GM12878 (cell line): ENCODE measurements around the gene PASK. TPM values are rescaled to one million over a fixed set of nuclear protein-coding genes. Genes with fewer than 3 reads are reported as not detected.

Experiments used
- ATAC-seq: fragments of 200-7000 bp; cut with Tn5 transposase; 3 replicates; pipeline ENCODE4 v1.9.1; 2020; ENCODE audit warnings: mild to moderate bottlenecking, moderate library complexity
- BruUV-seq: library from RNA; stranded (reverse); fragments of 400-500 nt; replicated peaks from 2 replicates; lab custom pipeline; 2021; lab: Mats Ljungman, UMichigan
- CTCF ChIA-PET: fragments of 300-600 bp; sonication (Branson Sonifier 250); formaldehyde crosslinking; extraction: SDS; loops from one replicate; lab custom pipeline; 2021; ENCODE audit warnings: inconsistent platforms; lab: Yijun Ruan, JAX
- POLR2A ChIA-PET: fragments of 350-600 bp; formaldehyde crosslinking; extraction: SDS; loops from one replicate; lab custom pipeline; 2021; ENCODE audit warnings: inconsistent platforms; lab: Charles Lee
- RAD21 ChIA-PET: fragments of 300-600 bp; sonication (Branson Sonifier 250); formaldehyde crosslinking; loops from one replicate; lab custom pipeline; 2023; ENCODE audit warnings: antibody characterized with exemption; ENCODE audit not compliant: unreplicated experiment; lab: Charles Lee
- SMC1A ChIA-PET: fragments of 300-600 bp; sonication (Branson Sonifier 250); formaldehyde crosslinking; loops from one replicate; lab custom pipeline; 2023; ENCODE audit not compliant: unreplicated experiment, uncharacterized antibody; lab: Charles Lee
- DNase-seq: peaks from one replicate; pipeline ENCODE4 v3.0.0-alpha.2; 2011; ENCODE audit warnings: low read depth, low spot score
- FAIRE-seq: peaks from 3 replicates; lab custom pipeline; 2011; peaks lifted over from hg19 to GRCh38; lab: Jason Lieb, UNC
- H2AFZ ChIP-seq: 2 replicates; pipeline ENCODE4 v1.6.0; 2011; ENCODE audit warnings: low read depth, low read length, control low read depth; ENCODE audit not compliant: control insufficient read depth
- H3K27ac ChIP-seq: 2 replicates; pipeline ENCODE4 v1.5.1; 2011; ENCODE audit warnings: control low read depth; ENCODE audit not compliant: control insufficient read depth, insufficient read depth
- H3K27me3 ChIP-seq, 2 experiments: replicated peaks in 1 of 2; 2 replicates each; pipeline versions ENCODE4 v1.6.0 to v1.6.1; 2011; ENCODE audit warnings: low read length in 1 of 2; ENCODE audit not compliant: control insufficient read depth in 2 of 2, insufficient read depth in 2 of 2
- H3K36me3 ChIP-seq, 2 experiments: 2 replicates each; pipeline ENCODE4 v1.5.1; 2011; ENCODE audit warnings: low read length in 1 of 2; ENCODE audit not compliant: control insufficient read depth in 2 of 2, insufficient read depth in 2 of 2
- H3K4me1 ChIP-seq: 2 replicates; pipeline ENCODE4 v1.6.1; 2011; ENCODE audit warnings: mild to moderate bottlenecking, low read length, moderate library complexity, mixed read lengths; ENCODE audit not compliant: control insufficient read depth, insufficient read depth
- H3K4me2 ChIP-seq: 2 replicates; pipeline ENCODE4 v1.6.0; 2011; ENCODE audit warnings: control low read depth; ENCODE audit not compliant: control insufficient read depth, insufficient read depth
- H3K4me3 ChIP-seq: fragments of 200-600 bp; sonication (generic); 2 replicates; pipeline ENCODE4 v1.5.1; 2016
- H3K79me2 ChIP-seq: 2 replicates; pipeline ENCODE4 v1.6.0; 2011; ENCODE audit warnings: low read length; ENCODE audit not compliant: control insufficient read depth, insufficient read depth
- H3K9ac ChIP-seq: 2 replicates; pipeline ENCODE4 v1.8.0; 2011; ENCODE audit warnings: low read length, control low read depth, mixed read lengths; ENCODE audit not compliant: control insufficient read depth, insufficient read depth
- H3K9me3 ChIP-seq: replicated peaks from 3 replicates; pipeline ENCODE4 v1.5.1; 2011; ENCODE audit warnings: mild to moderate bottlenecking, low read length; ENCODE audit not compliant: control insufficient read depth, insufficient read depth
- H4K20me1 ChIP-seq: 2 replicates; pipeline ENCODE4 v1.6.0; 2011; ENCODE audit not compliant: control insufficient read depth, insufficient read depth
- EZH2 ChIP-seq: IDR thresholded peaks from 2 replicates; pipeline ENCODE4 v1.6.1; 2012; ENCODE audit warnings: low read depth, mild to moderate bottlenecking, control low read depth, inconsistent platforms, low read length, borderline replicate concordance; ENCODE audit not compliant: control insufficient read depth
- HCFC1 ChIP-seq: fragments of 150-350 bp; IDR thresholded peaks from 2 replicates; pipeline ENCODE4 v1.6.1; 2014; ENCODE audit warnings: low read length
- HDAC6 ChIP-seq: fragments of 200-600 bp; sonication (generic); IDR thresholded peaks from one replicate; pipeline ENCODE4 v1.8.0; 2017; ENCODE audit warnings: antibody characterized with exemption; ENCODE audit not compliant: unreplicated experiment
- IRF4 ChIP-seq: IDR thresholded peaks from 2 replicates; pipeline ENCODE4 v1.6.1; 2011; ENCODE audit warnings: low read depth, low read length
- JUND ChIP-seq: IDR thresholded peaks from 2 replicates; pipeline ENCODE4 v1.6.1; 2012; ENCODE audit warnings: low read depth, mild to moderate bottlenecking, low read length, improper control_type of control experiment, moderate library complexity
- KAT2A ChIP-seq: conservative IDR thresholded peaks from 2 replicates; pipeline ENCODE4 v1.6.1; 2011; ENCODE audit warnings: low read depth, low read length; ENCODE audit not compliant: control insufficient read depth
- MEF2B ChIP-seq: fragments of 450-650 bp; IDR thresholded peaks from 2 replicates; pipeline ENCODE4 v1.6.1; 2018; ENCODE audit warnings: mild to moderate bottlenecking, moderate library complexity; ENCODE audit not compliant: partially characterized antibody, poor library complexity, severe bottlenecking
- RAD51 ChIP-seq: fragments of 450-650 bp; IDR thresholded peaks from 2 replicates; pipeline ENCODE4 v1.6.1; 2016; ENCODE audit warnings: moderate library complexity, mild to moderate bottlenecking, inconsistent platforms
- RBBP5 ChIP-seq: fragments of 200-600 bp; sonication (generic); conservative IDR thresholded peaks from 2 replicates; pipeline ENCODE4 v1.6.1; 2016
- SKIL ChIP-seq: fragments of 450-650 bp; IDR thresholded peaks from 2 replicates; pipeline ENCODE4 v1.6.1; 2017; ENCODE audit warnings: mild to moderate bottlenecking, low read depth, inconsistent platforms; ENCODE audit not compliant: poor library complexity, severe bottlenecking
- SMARCA5 ChIP-seq: fragments of 450-650 bp; IDR thresholded peaks from 2 replicates; pipeline ENCODE4 v1.6.1; 2017; ENCODE audit warnings: mild to moderate bottlenecking
- WGBS: methylation state at CpG from one replicate; pipeline ENCODE4 v1.1.6; 2016; ENCODE audit warnings: low lambda C conversion rate; ENCODE audit not compliant: insufficient replicate concordance, insufficient coverage; ENCODE audit errors: missing lambda C conversion rate; 5-methylcytosine and 5-hydroxymethylcytosine counted together
- in situ Hi-C: fragments of 300-500 bp; cut with MboI; formaldehyde crosslinking; loops from 9 replicates; pipeline ENCODE4 v1.14.3; 2018; ENCODE audit warnings: mixed read lengths
- intact Hi-C: fragments of 100-400 bp; cut with micrococcal nuclease; formaldehyde crosslinking; loops from one replicate; pipeline ENCODE4 v1.14.2; 2022; ENCODE audit not compliant: unreplicated experiment
- polyA plus RNA-seq, 11 experiments: library from polyadenylated mRNA; depleted of rRNA in 4 of 11; unstranded in 6 of 11; stranded (reverse) in 5 of 11; fragments of >200 nt; fragmentation: Nextera tagmentation in 4 of 11; fragmentation: Illumina TruSeq in 1 of 11; extraction: Ambion mirVana in 4 of 11; extraction: Trizol in 1 of 11; gene quantifications; 1 replicate in 1 of 11; 2 replicates in 10 of 11; pipeline versions ENCODE4 v1.2.1 to v1.2.3, GENCODE V29; 2011 to 2016; ENCODE audit warnings: inconsistent platforms in 2 of 11, missing spikeins in 2 of 11, low read depth in 1 of 11
- total RNA-seq, 4 experiments: library from RNA; depleted of rRNA in 3 of 4; stranded (reverse); fragments of >200 nt in 3 of 4; fragmentation: Illumina TruSeq in 1 of 4; extraction: Trizol in 1 of 4; gene quantifications; 2 replicates each; pipeline versions ENCODE4 v1.2.1 to v1.2.3, GENCODE V29; 2013 to 2021

The PASK gene
- total and polyA plus RNA-seq, 10 of the 15 experiments (the other 5 are each of a cell fraction or from before 2014, with no cell fraction given) = 9.6 to 62.2 (median 28.5) TPM

- BruUV-seq = no TSS peak
- no peaks in the 10 kb centered on the region for H3K27me3 ChIP-seq
- RAD21 ChIA-PET = interaction anchor here (0.7 kb wide), 1 partner anchor 170 kb away, joined by 3 read pairs; no protein-coding TSS in a partner anchor
- TF ChIP-seq IRF4 (no peak), EZH2 (no peak), HCFC1 (no peak), SMARCA5 (no peak), SKIL (no peak), RBBP5 (no peak), MEF2B (no peak), KAT2A (no peak), RAD51 (no peak), JUND (no peak), HDAC6 (no peak)
- 57% methylated on average over 15 of the region's 15 CpGs for WGBS
- H3K9ac ChIP-seq = no peak overlapping the region
- no peaks in the 10 kb centered on the region for H3K4me1 ChIP-seq
- SMC1A ChIA-PET = no interaction called here
- FAIRE-seq (no peak), DNase-seq (no peak), ATAC-seq (no peak)
- intact Hi-C loops = no loop called here
- POLR2A ChIA-PET = no interaction called here
- H3K36me3 ChIP-seq = no peaks in the 10 kb centered on the region
- H3K79me2 ChIP-seq = no peaks in the 10 kb centered on the region
- in situ Hi-C loops = no loop called here
- CTCF ChIA-PET = interaction anchor here (0.7 kb wide), 1 partner anchor 111 kb away, joined by 4 read pairs; no protein-coding TSS in a partner anchor
- no peak overlapping the region for H3K4me3 ChIP-seq
- no peaks in the 10 kb centered on the region for H3K9me3 ChIP-seq
- H3K27ac ChIP-seq = no peak overlapping the region
- H3K4me2 ChIP-seq = no peak overlapping the region
- H4K20me1 ChIP-seq = no peaks in the 10 kb centered on the region
- no peak overlapping the region for H2AFZ ChIP-seq
Observed at GRCh38 chr2:241189856-241190201, 40.6 kb upstream of the PASK start.
